GM23338 (cell line): ENCODE data around the gene MYCN. TPM values are rescaled to one million over a fixed set of nuclear protein-coding genes. Genes with fewer than 3 reads are reported as not detected.

Source experiments
- ATAC-seq: fragments of 200-7000 bp; cut with Tn5 transposase; 3 replicates; pipeline ENCODE4 v1.9.1; 2020
- DNase-seq: peaks from one replicate; pipeline ENCODE4 v3.0.0-alpha.2; 2015; ENCODE audit warnings: low spot score
- H2AFZ ChIP-seq: fragments of 200-600 bp; sonication (generic); 2 replicates; pipeline ENCODE4 v1.8.0; 2016; ENCODE audit warnings: antibody characterized with exemption, mild to moderate bottlenecking, moderate library complexity
- H3F3A ChIP-seq: fragments of 200-600 bp; sonication (generic); replicated peaks from 2 replicates; pipeline ENCODE4 v1.8.0; 2017; ENCODE audit warnings: antibody characterized with exemption, mixed run types, low read depth
- H3K27ac ChIP-seq: fragments of 200-600 bp; sonication (generic); 2 replicates; pipeline ENCODE4 v1.6.1; 2016; ENCODE audit warnings: low read depth
- H3K27me3 ChIP-seq: fragments of 200-600 bp; sonication (generic); 2 replicates; pipeline ENCODE4 v1.8.0; 2016; ENCODE audit warnings: mild to moderate bottlenecking, mixed run types, moderate library complexity; ENCODE audit not compliant: insufficient read depth
- H3K36me3 ChIP-seq: fragments of 200-600 bp; sonication (generic); 2 replicates; pipeline ENCODE4 v1.8.0; 2016; ENCODE audit warnings: mild to moderate bottlenecking; ENCODE audit not compliant: insufficient read depth
- H3K4me1 ChIP-seq: fragments of 200-600 bp; sonication (generic); 2 replicates; pipeline ENCODE4 v1.8.0; 2016; ENCODE audit warnings: mild to moderate bottlenecking, moderate library complexity; ENCODE audit not compliant: insufficient read depth
- H3K4me2 ChIP-seq: fragments of 200-600 bp; sonication (generic); 2 replicates; pipeline ENCODE4 v1.7.1; 2017; ENCODE audit warnings: mixed run types
- H3K4me3 ChIP-seq: fragments of 200-600 bp; sonication (generic); 2 replicates; pipeline ENCODE4 v1.6.1; 2016; ENCODE audit warnings: mixed run types
- H3K79me2 ChIP-seq: fragments of 200-600 bp; sonication (generic); replicated peaks from 2 replicates; pipeline ENCODE4 v1.8.0; 2017; ENCODE audit warnings: mild to moderate bottlenecking; ENCODE audit not compliant: insufficient read depth
- H3K9me2 ChIP-seq: fragments of 200-600 bp; sonication (generic); 2 replicates; pipeline ENCODE4 v1.8.0; 2017; ENCODE audit not compliant: insufficient read depth
- H4K20me1 ChIP-seq: fragments of 200-600 bp; sonication (generic); replicated peaks from 2 replicates; pipeline ENCODE4 v1.8.0; 2017; ENCODE audit warnings: mild to moderate bottlenecking; ENCODE audit not compliant: insufficient read depth
- H3K27ac Mint-ChIP-seq: 2 replicates; pipeline ENCODE4 v1.8.0; 2020; ENCODE audit warnings: inconsistent platforms, mild to moderate bottlenecking, moderate library complexity, mixed read lengths
- H3K27me3 Mint-ChIP-seq: 3 replicates; pipeline ENCODE4 v1.8.0; 2022; ENCODE audit warnings: low read depth, mild to moderate bottlenecking, moderate library complexity, mixed read lengths, inconsistent platforms; ENCODE audit not compliant: insufficient read depth, poor library complexity
- H3K36me3 Mint-ChIP-seq: 3 replicates; pipeline ENCODE4 v1.8.0; 2021; ENCODE audit warnings: low read depth, mild to moderate bottlenecking, inconsistent platforms, moderate library complexity, mixed read lengths
- H3K4me1 Mint-ChIP-seq: 3 replicates; pipeline ENCODE4 v1.8.0; 2020; ENCODE audit warnings: mild to moderate bottlenecking, inconsistent platforms, mixed read lengths
- H3K4me3 Mint-ChIP-seq: 3 replicates; pipeline ENCODE4 v1.8.0; 2021; ENCODE audit warnings: moderate library complexity, mild to moderate bottlenecking, inconsistent platforms, mixed read lengths
- H3K9me3 Mint-ChIP-seq: 3 replicates; pipeline ENCODE4 v1.8.0; 2020; ENCODE audit warnings: moderate library complexity, mild to moderate bottlenecking, inconsistent platforms, mixed read lengths
- EZH2 ChIP-seq: fragments of 200-600 bp; sonication (generic); IDR thresholded peaks from one replicate; pipeline ENCODE4 v1.8.0; 2017; ENCODE audit warnings: antibody characterized with exemption, mild to moderate bottlenecking, low read depth; ENCODE audit not compliant: unreplicated experiment
- EZH2phosphoT487 ChIP-seq: fragments of 200-600 bp; sonication (generic); IDR thresholded peaks from one replicate; pipeline ENCODE4 v1.8.1; 2018; ENCODE audit warnings: antibody characterized with exemption; ENCODE audit not compliant: unreplicated experiment
- JUNB ChIP-seq: IDR thresholded peaks from one replicate; pipeline ENCODE4 v1.6.1; 2016; ENCODE audit warnings: antibody characterized with exemption; ENCODE audit not compliant: unreplicated experiment
- POLR2AphosphoS5 ChIP-seq: IDR thresholded peaks from 2 replicates; pipeline ENCODE4 v1.6.1; 2016; ENCODE audit warnings: antibody characterized with exemption, low read depth
- ZNF114 ChIP-seq: fragments of 250-450 bp; sonication (Bioruptor Pico); IDR thresholded peaks from 2 replicates; pipeline ENCODE4 v1.5.0; 2020; ENCODE audit warnings: mild to moderate bottlenecking, moderate library complexity
- polyA plus RNA-seq: library from polyadenylated mRNA; unstranded; fragments of >200 nt; fragmentation: Nextera tagmentation; extraction: Ambion mirVana; gene quantifications from 2 replicates; pipeline ENCODE4 v1.2.1, GENCODE V29; 2016
- total RNA-seq: library from RNA; depleted of rRNA; stranded (reverse); fragments of >200 nt; shearing (Covaris generic); gene quantifications from 2 replicates; pipeline ENCODE4 v1.2.3, GENCODE V29; 2014
- TF ChIP-seq, protein P1 (sequence below): IDR thresholded peaks from one replicate; pipeline ENCODE4 v1.6.1; 2018; ENCODE audit warnings: antibody characterized with exemption; ENCODE audit not compliant: unreplicated experiment
- TF ChIP-seq, protein P2 (sequence below): IDR thresholded peaks from 2 replicates; pipeline ENCODE4 v1.6.1; 2016; ENCODE audit warnings: antibody characterized with exemption

The MYCN gene
- total and polyA plus RNA-seq, 2 experiments from 2014 or later: 50.8 to 145 TPM

DNA sequence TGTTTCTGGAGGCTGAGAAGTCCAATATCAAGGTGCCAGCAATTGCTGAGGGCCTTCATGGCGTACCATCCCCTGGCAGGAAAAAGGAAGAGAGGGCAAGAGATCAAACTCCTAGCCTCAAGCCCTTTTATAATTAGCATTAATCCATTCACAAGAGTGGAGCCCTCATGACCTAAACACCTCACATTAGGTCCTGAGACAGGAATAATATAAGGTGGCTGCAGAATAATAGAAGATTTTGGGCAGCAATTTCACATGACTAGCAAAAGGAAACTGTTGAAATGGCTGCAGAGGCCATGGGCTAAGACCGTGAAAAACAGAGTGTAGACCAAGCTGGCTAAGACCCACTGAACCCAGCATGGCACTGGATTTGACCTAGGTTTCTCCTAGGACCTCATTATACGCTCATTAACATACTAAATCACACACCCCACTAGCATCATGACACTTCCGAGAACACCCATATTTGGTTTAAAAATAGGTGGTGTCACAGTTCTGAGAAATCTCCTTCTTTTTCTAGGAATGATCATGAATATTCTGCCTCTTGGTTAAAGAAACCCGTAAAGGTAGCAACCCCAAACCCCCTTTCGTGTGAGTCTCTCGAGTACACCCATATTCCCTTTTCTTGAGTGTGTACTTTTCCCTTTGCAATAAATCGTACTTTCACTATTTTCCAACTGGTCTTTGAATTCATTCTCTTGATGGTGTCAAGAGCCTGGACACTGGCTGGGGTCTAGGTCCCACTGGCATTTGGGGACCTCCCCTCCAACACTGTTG lies 3.1 kb upstream of the MYCN start (continued):
- TF ChIP-seq, protein P1, sequence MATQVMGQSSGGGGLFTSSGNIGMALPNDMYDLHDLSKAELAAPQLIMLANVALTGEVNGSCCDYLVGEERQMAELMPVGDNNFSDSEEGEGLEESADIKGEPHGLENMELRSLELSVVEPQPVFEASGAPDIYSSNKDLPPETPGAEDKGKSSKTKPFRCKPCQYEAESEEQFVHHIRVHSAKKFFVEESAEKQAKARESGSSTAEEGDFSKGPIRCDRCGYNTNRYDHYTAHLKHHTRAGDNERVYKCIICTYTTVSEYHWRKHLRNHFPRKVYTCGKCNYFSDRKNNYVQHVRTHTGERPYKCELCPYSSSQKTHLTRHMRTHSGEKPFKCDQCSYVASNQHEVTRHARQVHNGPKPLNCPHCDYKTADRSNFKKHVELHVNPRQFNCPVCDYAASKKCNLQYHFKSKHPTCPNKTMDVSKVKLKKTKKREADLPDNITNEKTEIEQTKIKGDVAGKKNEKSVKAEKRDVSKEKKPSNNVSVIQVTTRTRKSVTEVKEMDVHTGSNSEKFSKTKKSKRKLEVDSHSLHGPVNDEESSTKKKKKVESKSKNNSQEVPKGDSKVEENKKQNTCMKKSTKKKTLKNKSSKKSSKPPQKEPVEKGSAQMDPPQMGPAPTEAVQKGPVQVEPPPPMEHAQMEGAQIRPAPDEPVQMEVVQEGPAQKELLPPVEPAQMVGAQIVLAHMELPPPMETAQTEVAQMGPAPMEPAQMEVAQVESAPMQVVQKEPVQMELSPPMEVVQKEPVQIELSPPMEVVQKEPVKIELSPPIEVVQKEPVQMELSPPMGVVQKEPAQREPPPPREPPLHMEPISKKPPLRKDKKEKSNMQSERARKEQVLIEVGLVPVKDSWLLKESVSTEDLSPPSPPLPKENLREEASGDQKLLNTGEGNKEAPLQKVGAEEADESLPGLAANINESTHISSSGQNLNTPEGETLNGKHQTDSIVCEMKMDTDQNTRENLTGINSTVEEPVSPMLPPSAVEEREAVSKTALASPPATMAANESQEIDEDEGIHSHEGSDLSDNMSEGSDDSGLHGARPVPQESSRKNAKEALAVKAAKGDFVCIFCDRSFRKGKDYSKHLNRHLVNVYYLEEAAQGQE: no peak
- TF ChIP-seq EZH2phosphoT487: no peak
- TF ChIP-seq EZH2: no peak
- TF ChIP-seq, protein P2, sequence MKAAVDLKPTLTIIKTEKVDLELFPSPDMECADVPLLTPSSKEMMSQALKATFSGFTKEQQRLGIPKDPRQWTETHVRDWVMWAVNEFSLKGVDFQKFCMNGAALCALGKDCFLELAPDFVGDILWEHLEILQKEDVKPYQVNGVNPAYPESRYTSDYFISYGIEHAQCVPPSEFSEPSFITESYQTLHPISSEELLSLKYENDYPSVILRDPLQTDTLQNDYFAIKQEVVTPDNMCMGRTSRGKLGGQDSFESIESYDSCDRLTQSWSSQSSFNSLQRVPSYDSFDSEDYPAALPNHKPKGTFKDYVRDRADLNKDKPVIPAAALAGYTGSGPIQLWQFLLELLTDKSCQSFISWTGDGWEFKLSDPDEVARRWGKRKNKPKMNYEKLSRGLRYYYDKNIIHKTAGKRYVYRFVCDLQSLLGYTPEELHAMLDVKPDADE: no peak
- no peak for TF ChIP-seq POLR2AphosphoS5
- no peak for TF ChIP-seq ZNF114 (CRISPR knock-in tag)

DNA sequence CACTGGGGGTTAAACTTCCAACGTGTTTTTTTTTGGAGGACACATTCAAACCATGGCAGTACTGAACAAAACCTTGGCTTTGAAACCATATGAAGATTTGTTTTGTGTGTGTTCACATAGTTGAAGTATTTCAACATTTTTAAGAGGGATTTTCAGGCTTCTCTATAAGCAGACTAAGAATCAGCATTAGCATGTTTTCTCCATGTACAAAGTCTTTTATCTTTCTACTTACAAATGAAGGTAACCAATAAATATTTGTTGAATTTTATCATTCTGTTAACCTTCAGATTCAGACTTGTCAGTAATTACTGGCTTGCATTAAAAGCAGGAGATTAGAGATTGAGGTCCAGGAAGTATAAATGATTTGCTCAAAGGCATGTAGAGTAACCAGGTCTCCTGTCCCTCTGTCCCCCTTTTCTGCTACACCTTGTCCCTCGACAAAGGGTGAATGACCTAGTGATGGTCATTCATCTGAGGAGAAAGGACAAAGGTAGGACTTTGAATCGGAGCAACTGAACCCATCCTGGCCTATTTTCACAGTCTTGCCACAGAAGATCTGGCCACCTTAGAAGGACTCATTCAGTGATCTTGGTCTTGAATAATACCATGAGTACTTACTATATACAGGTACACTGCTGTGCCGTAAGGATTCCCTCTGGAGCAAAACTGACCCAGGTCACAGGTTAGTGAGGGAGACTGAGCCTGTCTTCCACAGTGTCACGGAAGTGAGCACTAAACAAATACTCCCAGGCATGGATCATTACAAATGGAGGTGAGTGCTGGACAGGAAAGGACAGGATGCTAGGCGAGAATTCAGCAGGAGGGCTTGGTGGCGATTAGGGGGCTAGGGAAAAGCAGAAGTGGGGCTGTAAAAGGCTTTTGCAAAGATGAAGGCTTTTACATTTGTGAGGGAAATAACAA lies 2.2 kb upstream of the MYCN start:
- peaks cover 4% of the 10 kb centered on the region for H3K9me3 Mint-ChIP-seq
- peak overlapping the region; percentile 98; the same call in 2 of the 3 replicates for H3K4me3 Mint-ChIP-seq
- H3K79me2 ChIP-seq: peaks cover 30% of the 10 kb centered on the region
- peak overlapping the region; percentile 67 for H3K27ac Mint-ChIP-seq
- no peaks in the 10 kb centered on the region for H4K20me1 ChIP-seq
- H3K4me1 ChIP-seq: peaks cover 44% of the 10 kb centered on the region
- DNase-seq (no peak), ATAC-seq (no peak)
- H3K27me3 Mint-ChIP-seq: peaks cover 24% of the 10 kb centered on the region
- no peaks in the 10 kb centered on the region for H3K9me2 ChIP-seq
- H2AFZ ChIP-seq: no peak overlapping the region
- peak overlapping the region; percentile 96 for H3K4me2 ChIP-seq
- H3K4me1 Mint-ChIP-seq: peaks cover 47% of the 10 kb centered on the region
- no peaks in the 10 kb centered on the region for H3K27me3 ChIP-seq
- H3K36me3 ChIP-seq: 0 out of 2 replicates have a peak, but pooled peaks cover 5% of the 10 kb centered on the region
- peak overlapping the region; percentile 24 for H3K4me3 ChIP-seq
- H3K36me3 Mint-ChIP-seq: peaks cover 26% of the 10 kb centered on the region
- H3F3A ChIP-seq: peaks cover 15% of the 10 kb centered on the region; the same call in 1 of the 2 replicates
- peak overlapping the region; percentile 99 for H3K27ac ChIP-seq
- TF ChIP-seq, protein P2: no peak
- TF ChIP-seq, protein P1: no peak
- TF ChIP-seq JUNB (no peak), POLR2AphosphoS5 (no peak)
